GM23248 (cell line): ENCODE results near the gene AK8.

Experiments
- EZH2 ChIP-seq: fragments of 200-600 bp; sonication (generic); IDR thresholded peaks from 2 replicates; pipeline ENCODE4 v1.6.1; 2018; ENCODE audit warnings: antibody characterized with exemption, mild to moderate bottlenecking; ENCODE audit not compliant: insufficient read depth, poor library complexity, severe bottlenecking
- EZH2phosphoT487 ChIP-seq: fragments of 200-600 bp; sonication (generic); IDR thresholded peaks from 2 replicates; pipeline ENCODE4 v1.6.1; 2018; ENCODE audit warnings: antibody characterized with exemption, moderate library complexity, mild to moderate bottlenecking, low read depth; ENCODE audit not compliant: insufficient read depth

DNA sequence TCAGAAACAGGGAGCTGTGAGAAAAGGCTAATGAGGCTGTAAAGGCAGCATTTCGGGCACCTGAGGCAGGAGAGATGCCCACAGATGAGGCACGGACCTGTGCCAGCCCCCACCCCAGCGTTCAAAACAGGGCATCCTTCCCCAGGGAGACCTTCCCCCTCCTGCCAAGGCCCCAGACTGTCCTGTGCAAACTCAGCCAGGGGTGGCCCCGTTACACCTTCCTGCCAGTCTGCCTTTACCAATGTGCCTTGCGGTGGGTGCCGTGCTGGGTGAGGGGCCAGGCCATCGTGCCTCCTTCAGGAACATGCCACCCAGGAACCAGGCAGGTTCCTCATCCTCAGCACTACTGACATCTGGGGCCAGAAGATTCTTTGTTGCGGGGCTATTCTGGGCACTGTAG, 53.9 kb downstream of the AK8 start:
- TF ChIP-seq EZH2phosphoT487: no peak
- no peak for TF ChIP-seq EZH2
